ENCODE measurements around the gene MRTFA. TPM values are rescaled to one million over a fixed set of nuclear protein-coding genes. Genes with fewer than 3 reads are reported as not detected.

MRTFA gene
- total RNA-seq, 1 donor from 2014 or later, result 26.4 TPM

GRCh38 chr22:40469181-40469580 lies 167.3 kb downstream of the MRTFA start:
- ATAC-seq (ENCODE audit: poor library complexity), result no peak
- DNase-seq, result no peak
- intact Hi-C loops (cut with DNase I), result no loop called here

- intact Hi-C loops (cut with DNase I), result no loop called here
- ATAC-seq (ENCODE audit: poor library complexity) (no peak), DNase-seq (no peak)
Measured at GRCh38 chr22:40468616-40469015, 167.9 kb downstream of the MRTFA start.

GRCh38 chr22:40466976-40467375 lies 169.5 kb downstream of the MRTFA start:
- no peak for DNase-seq
- intact Hi-C loops (cut with DNase I), result no loop called here
- no peak for ATAC-seq (ENCODE audit: poor library complexity)

GRCh38 chr22:40463683-40464082 lies 172.8 kb downstream of the MRTFA start:
- no peak for ATAC-seq (ENCODE audit: poor library complexity)
- intact Hi-C loops (cut with DNase I), result no loop called here
- no peak for DNase-seq

GRCh38 chr22:40463017-40463631 lies 173.4 kb downstream of the MRTFA start:
- DNase-seq (peak; percentile 48), ATAC-seq (ENCODE audit: poor library complexity) (no peak)
- intact Hi-C loops (cut with DNase I), result no loop called here

GRCh38 chr22:40462195-40462984 lies 174.1 kb downstream of the MRTFA start:
- ATAC-seq (ENCODE audit: poor library complexity) (peak; percentile 22), DNase-seq (no peak)
- intact Hi-C loops (cut with DNase I), result no loop called here

GRCh38 chr22:40453671-40454070 lies 182.8 kb downstream of the MRTFA start:
- ATAC-seq (ENCODE audit: poor library complexity), result no peak
- intact Hi-C loops (cut with DNase I), result no loop called here
- DNase-seq, result no peak

- intact Hi-C loops (cut with DNase I), result no loop called here
- DNase-seq (no peak), ATAC-seq (ENCODE audit: poor library complexity) (peak; percentile 30)
Measured at GRCh38 chr22:40452730-40453487, 183.6 kb downstream of the MRTFA start.

- intact Hi-C loops (cut with DNase I), result no loop called here
- no peak for DNase-seq
- no peak for ATAC-seq (ENCODE audit: poor library complexity)
Measured at GRCh38 chr22:40451210-40451609, 185.3 kb downstream of the MRTFA start.

- no peak for DNase-seq
- peak; percentile 5 for ATAC-seq (ENCODE audit: poor library complexity)
- intact Hi-C loops (cut with DNase I), result no loop called here
Measured at GRCh38 chr22:40450616-40451015, 185.9 kb downstream of the MRTFA start.

- intact Hi-C loops (cut with DNase I), result no loop called here
- peak; percentile 26 for ATAC-seq (ENCODE audit: poor library complexity)
- DNase-seq, result no peak
Measured at GRCh38 chr22:40449676-40450035, 186.9 kb downstream of the MRTFA start.

GRCh38 chr22:40446203-40446602 lies 190.3 kb downstream of the MRTFA start:
- intact Hi-C loops (cut with DNase I), result no loop called here
- DNase-seq (no peak), ATAC-seq (ENCODE audit: poor library complexity) (no peak)

GRCh38 chr22:40444178-40444831 lies 192.2 kb downstream of the MRTFA start:
- DNase-seq (no peak), ATAC-seq (ENCODE audit: poor library complexity) (peak; percentile 39)
- intact Hi-C loops (cut with DNase I), result no loop called here

- DNase-seq (peak; percentile 72), ATAC-seq (ENCODE audit: poor library complexity) (peak; percentile 75)
- intact Hi-C loops (cut with DNase I), result no loop called here
Measured at GRCh38 chr22:40443732-40444131, 192.8 kb downstream of the MRTFA start.

GRCh38 chr22:40441761-40442390 lies 194.6 kb downstream of the MRTFA start:
- DNase-seq (no peak), ATAC-seq (ENCODE audit: poor library complexity) (no peak)
- intact Hi-C loops (cut with DNase I), result no loop called here

- ATAC-seq (ENCODE audit: poor library complexity) (peak; percentile 69), DNase-seq (no peak)
- intact Hi-C loops (cut with DNase I), result loop anchor here (10.0 kb wide), 1 partner anchor 48 kb away; no protein-coding TSS in a partner anchor
Measured at GRCh38 chr22:40436505-40437431, 199.8 kb downstream of the MRTFA start.

GRCh38 chr22:40434745-40435144 lies 201.8 kb downstream of the MRTFA start:
- intact Hi-C loops (cut with DNase I), result loop anchor here (10.0 kb wide), 1 partner anchor 50 kb away; no protein-coding TSS in a partner anchor
- no peak for ATAC-seq (ENCODE audit: poor library complexity)
- no peak for DNase-seq

- no peak for ATAC-seq (ENCODE audit: poor library complexity)
- no peak for DNase-seq
- intact Hi-C loops (cut with DNase I), result loop anchor here (10.0 kb wide), 1 partner anchor 51 kb away; no protein-coding TSS in a partner anchor
Measured at GRCh38 chr22:40434106-40434505, 202.4 kb downstream of the MRTFA start.

Data from Right ventricle myocardium superior (tissue), 1 donor.